ENCODE results near the gene PACRGL. TPM values are rescaled to one million over a fixed set of nuclear protein-coding genes. Genes with fewer than 3 reads are reported as not detected.

The PACRGL gene
- total RNA-seq, result 8.2 TPM
- long read RNA-seq, result 0 reads

DNA sequence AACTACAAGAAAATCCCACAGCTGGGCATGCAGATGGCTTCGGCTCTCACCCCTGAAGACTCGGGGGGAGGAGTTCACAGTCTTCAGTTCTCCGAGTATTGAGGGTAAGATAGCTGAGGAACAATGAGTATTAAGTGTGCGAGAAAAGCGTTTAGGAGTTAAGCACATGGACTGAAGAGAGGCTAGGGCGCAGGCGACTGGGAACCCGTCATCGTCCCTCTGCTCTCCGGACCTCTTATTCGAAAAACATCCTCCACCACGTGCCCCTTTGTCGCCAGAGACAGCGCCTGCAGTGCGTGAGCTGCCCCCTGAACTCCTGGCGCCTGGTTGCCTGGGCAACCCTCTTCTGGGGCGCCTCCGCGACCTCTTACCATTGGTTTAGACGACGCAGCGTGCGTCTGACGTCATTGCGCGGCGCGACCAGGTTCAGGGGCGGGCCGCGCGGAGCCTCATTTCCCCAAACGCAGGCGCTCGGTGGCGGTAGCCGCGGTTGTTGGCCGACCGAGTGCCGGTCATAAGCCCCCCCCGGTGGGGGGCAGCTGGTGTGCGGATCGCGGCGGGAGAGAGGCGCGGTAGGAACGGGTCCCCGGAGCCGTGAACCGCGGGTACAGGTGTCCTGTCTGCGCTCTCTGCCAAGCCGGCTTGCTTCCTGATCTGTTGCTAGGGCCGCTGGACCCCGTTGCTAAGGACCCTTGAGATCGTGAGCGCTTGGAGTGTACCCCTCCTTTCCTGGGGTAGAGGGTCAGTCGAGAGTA, at the start of gene PACRGL:
TSS of gene PACRGL (plus strand) at position 452 of the 755 bp plus-strand sequence. CDS start 4,024 bp downstream, outside the sequence.
- ATAC-seq (peak; percentile 100), DNase-seq (ENCODE audit: missing footprints) (peak; percentile 98)
- intact Hi-C loops (cut with DNase I), result no loop called here

- intact Hi-C loops (cut with DNase I), result no loop called here
- DNase-seq (ENCODE audit: missing footprints) (no peak), ATAC-seq (no peak)
Observed at GRCh38 chr4:20652226-20652885, 47.9 kb upstream of the PACRGL start.

DNA sequence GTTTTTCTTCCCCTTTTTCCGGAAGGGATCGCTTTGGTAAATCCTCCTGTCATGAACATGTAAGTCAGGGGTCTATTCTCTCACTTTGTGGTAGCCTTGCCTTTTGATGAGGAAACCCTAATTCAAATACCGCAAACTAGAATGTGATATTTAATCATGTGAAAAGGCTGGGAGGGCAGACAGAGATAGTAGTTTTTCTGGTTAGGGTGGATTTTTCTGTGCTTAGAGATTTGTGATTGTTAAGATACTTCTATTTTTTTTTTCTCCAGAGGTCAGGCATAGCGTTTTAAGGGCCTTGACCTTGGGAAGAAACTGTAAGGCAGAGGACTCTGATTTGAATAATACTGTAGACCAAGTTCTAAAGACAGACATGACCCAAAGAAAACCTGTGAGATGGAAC, 41.8 kb upstream of the PACRGL start:
- DNase-seq (ENCODE audit: missing footprints) (no peak), ATAC-seq (no peak)
- intact Hi-C loops (cut with DNase I), result no loop called here

DNA sequence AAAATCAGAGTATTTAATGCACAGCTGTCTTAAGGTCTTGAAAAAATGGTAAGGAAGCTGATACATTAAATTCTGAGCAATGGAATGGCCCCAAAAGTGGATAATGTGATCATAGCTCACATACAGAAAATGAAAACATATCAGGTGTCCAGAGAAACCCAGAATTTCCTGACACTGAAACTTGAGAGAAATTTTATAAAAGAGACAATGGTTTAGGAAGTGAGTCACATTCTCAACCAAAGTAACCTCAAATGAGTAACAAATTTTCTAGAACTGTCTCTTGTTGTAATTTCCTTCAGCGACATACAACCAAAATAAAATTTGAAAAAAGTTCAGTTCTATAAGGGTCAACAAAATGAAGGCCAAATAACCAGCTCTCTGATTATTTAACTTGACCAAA, 37.4 kb upstream of the PACRGL start:
- ATAC-seq (no peak), DNase-seq (ENCODE audit: missing footprints) (no peak)

DNA sequence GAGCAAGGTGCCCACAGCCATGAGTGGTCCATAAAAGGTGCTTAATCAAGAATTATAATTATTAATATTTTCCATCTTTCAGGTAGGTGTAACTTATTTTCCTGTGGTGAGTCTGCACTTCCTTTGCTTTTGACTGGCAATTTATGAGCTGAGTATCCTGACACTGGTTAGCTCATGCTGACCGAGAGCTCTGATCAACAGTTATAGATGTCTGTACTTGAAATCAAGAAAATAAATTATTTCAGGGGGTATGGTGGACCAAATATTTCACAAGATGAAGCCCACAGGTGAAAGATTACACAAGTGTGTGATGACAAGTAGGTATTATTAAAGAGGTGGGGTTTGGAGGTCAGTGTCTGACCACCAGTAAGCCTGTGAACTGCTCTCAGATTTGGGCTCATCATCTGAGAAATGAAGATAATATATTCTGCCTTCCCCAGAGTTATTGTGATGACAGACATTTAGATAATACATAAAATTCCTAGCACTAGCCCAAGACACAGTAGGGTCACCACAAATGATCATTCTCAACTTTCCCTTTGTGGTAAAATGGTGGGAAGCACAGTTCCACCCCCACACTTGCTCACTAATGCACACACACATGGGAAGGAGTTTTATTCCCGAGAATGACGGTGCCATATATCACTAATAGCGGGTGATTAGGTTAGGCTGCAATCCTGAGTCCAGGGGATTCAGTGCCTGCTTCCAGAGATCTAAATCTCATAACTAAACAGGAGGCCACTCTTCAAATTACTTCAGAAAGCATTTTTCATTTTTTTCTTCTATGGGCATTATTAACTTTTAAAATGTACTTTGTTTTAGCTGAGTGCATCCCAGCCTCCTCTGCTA, 34.0 kb upstream of the PACRGL start:
- DNase-seq (ENCODE audit: missing footprints) (no peak), ATAC-seq (no peak)
- intact Hi-C loops (cut with DNase I), result no loop called here

More for the DNA sequence above, 37.4 kb upstream of the PACRGL start:
- intact Hi-C loops (cut with DNase I), result no loop called here

DNA sequence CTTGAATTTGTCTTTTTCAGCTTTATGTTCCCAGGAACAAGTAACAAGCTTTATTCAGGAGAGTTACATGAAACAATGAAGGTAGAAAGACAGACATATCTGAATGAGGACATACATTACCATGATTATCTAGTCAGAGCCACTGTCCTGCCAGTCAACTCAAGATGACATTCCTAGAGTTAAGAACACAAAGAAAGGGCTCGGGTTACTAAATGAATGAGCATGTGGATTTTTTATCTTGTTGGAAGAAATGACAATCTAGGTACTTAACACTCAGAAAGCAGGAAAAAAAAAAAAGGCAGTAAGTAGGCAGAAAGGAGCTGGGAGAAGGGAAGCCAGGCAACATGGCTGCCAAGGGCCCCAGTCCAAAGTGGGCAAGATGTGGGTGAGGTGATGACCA, 28.0 kb upstream of the PACRGL start:
- ATAC-seq (no peak), DNase-seq (ENCODE audit: missing footprints) (no peak)
- intact Hi-C loops (cut with DNase I), result no loop called here

DNA sequence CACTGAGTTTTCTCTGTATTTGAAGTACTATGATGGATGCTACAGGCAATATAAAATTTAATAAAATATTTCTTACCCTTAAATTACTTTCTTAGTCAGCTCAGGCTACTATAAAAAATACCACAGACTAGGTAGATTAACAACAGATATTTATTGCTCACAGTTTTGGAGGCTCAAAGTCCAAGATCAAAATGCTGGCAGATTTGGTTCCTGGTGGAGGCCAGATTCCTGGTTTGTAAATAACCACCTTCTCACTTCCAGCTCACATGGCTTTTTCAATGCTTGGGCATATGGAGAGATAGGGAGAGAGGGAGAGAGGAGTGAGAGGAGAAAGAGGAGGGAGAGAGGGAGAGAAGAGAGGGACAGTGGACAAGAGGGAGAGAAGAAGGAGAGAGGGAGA, 24.5 kb upstream of the PACRGL start:
- no peak for ATAC-seq
- intact Hi-C loops (cut with DNase I), result no loop called here
- DNase-seq (ENCODE audit: missing footprints), result no peak

GRCh38 chr4:20676501-20677197, 23.6 kb upstream of the PACRGL start:
- ATAC-seq, result no peak
- intact Hi-C loops (cut with DNase I), result no loop called here
- DNase-seq (ENCODE audit: missing footprints), result no peak

- DNase-seq (ENCODE audit: missing footprints) (no peak), ATAC-seq (no peak)
- intact Hi-C loops (cut with DNase I), result no loop called here
Observed at GRCh38 chr4:20678400-20678799, 21.9 kb upstream of the PACRGL start.

GRCh38 chr4:20679951-20680350, 20.3 kb upstream of the PACRGL start:
- intact Hi-C loops (cut with DNase I), result loop anchor here (10.0 kb wide), 3 partner anchors 255 to 1995 kb away; no protein-coding TSS in a partner anchor
- ATAC-seq (no peak), DNase-seq (ENCODE audit: missing footprints) (no peak)

GRCh38 chr4:20680736-20681135, 19.5 kb upstream of the PACRGL start:
- DNase-seq (ENCODE audit: missing footprints) (no peak), ATAC-seq (no peak)
- intact Hi-C loops (cut with DNase I), result loop anchor here (10.0 kb wide), 3 partner anchors 256 to 1996 kb away; no protein-coding TSS in a partner anchor

GRCh38 chr4:20681271-20681670, 19.0 kb upstream of the PACRGL start:
- intact Hi-C loops (cut with DNase I), result loop anchor here (10.0 kb wide), 3 partner anchors 256 to 1996 kb away; no protein-coding TSS in a partner anchor
- ATAC-seq (no peak), DNase-seq (ENCODE audit: missing footprints) (no peak)

DNA sequence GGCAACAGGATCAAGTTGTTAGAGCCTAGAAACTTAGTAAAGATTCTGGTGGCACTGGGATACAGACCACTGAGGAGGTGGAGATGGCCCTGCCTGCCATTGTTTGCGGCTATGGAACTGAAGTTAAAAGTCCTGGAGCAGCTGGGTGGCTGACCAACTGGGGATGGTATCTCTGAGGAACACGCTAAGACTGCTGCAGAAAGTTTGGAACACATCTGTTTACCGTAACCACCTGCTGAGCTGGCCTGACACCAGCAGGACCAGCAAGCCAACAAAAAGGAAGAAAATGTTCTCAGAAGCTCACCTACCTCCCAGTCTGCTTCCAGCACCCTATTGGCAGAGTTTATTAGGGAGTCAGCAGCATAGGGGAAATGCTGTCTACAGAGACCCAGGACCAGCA, 17.4 kb upstream of the PACRGL start:
- intact Hi-C loops (cut with DNase I), result loop anchor here (10.0 kb wide), 3 partner anchors 258 to 1998 kb away; no protein-coding TSS in a partner anchor
- DNase-seq (ENCODE audit: missing footprints) (no peak), ATAC-seq (no peak)

- ATAC-seq (no peak), DNase-seq (ENCODE audit: missing footprints) (no peak)
- intact Hi-C loops (cut with DNase I), result loop anchor here (10.0 kb wide), 3 partner anchors 259 to 1999 kb away; no protein-coding TSS in a partner anchor
Observed at GRCh38 chr4:20683766-20684165, 16.5 kb upstream of the PACRGL start.

DNA sequence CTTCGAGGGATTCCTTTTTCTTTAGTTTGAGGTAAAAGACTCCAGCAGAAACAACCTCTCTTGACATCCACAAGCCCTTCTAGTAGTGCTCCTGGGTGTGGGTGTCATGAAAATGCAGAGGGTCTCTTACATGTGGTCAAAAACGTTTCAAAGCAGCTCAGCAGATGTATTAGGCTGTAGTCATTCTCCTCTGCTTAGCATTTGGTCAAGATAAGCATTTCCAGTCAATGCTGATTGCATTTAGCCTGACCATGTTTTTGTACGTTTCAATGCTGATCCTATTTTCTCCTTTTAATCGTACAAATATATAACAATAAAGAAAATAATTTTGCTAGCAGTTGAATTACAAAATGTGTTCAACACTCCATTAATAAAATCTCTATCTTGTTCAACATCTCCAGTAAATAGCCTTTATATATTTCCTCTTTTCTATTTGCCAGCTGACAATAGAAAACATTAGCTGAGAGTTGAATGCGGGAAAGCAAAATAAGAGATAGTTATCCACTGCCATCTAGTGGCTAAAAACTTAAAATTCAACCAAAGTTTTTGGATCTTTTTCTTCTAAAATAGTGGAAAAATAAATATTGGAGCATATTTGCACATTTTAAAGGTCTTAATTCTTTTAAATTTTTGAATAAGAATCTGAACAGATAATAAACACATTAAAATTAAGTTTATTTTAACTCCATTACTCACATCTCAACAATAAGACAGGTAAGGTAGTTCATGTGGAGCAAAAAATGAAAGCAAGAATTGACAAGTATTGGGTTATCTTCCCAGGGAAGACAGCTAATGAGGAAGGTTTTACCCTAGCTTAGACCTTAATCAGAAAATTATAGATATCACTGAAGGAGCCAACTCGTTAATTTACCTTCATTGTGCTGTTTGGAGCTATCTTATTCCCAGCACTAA, 15.2 kb upstream of the PACRGL start:
- ATAC-seq, result no peak
- no peak for DNase-seq (ENCODE audit: missing footprints)
- intact Hi-C loops (cut with DNase I), result loop anchor here (10.0 kb wide), 3 partner anchors 260 to 2000 kb away; no protein-coding TSS in a partner anchor

DNA sequence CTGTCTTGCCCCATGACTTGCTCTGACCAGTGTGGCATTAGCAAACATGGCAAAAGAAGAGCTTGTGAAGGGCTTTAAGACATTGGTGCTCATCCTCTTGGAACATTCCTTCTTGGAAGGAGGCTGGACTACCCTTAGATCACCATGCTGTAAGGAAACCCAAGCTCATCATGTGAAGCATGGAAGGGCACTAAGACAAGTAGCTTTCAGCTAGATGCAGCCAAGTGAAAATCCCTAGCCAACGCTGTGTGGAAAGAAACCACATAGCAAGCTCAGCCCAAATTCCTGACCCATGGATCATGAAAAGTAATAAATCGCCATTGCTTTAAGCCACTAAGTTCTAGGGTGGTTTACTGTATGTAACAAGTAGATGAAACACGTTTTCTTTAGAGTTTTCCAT, 12.4 kb upstream of the PACRGL start:
- ATAC-seq, result no peak
- DNase-seq (ENCODE audit: missing footprints), result no peak
- intact Hi-C loops (cut with DNase I), result loop anchor here (10.0 kb wide), 3 partner anchors 263 to 2003 kb away; no protein-coding TSS in a partner anchor

GRCh38 chr4:20696815-20697214, 3.4 kb upstream of the PACRGL start:
- DNase-seq (ENCODE audit: missing footprints) (no peak), ATAC-seq (no peak)
- intact Hi-C loops (cut with DNase I), result no loop called here

All from Right ventricle myocardium inferior (tissue), 1 donor.